ENCODE data around the gene TTYH3. TPM values are rescaled to one million over a fixed set of nuclear protein-coding genes. Genes with fewer than 3 reads are reported as not detected.

The TTYH3 gene
- total RNA-seq, 6 experiments from 2014 or later = 117 to 147 (median 123) TPM

DNA sequence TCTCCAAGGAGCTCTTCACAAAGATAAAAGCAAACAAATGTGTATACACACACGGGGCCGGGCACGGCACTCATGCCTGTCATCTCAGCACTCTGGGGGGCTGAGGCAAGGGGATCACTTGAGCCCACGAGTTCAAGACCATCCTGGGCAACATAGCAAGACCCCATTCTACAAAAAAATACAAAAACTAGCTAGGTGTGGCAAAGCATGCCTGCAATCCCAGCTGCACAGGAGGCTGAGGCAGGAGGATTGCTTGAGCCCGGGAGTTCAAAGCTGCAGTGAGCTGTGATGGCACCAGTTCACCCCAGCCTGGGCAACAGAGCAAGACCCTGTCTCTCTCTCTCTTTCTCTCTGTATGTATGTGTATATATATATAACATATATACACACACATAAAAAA lies 22.3 kb downstream of the TTYH3 start:
- Mint-ChIP-seq H3K27me3 (ENCODE audit: insufficient read depth) (no peaks in the 10 kb centered on the region; the same call in 1 of the 2 replicates), H3K9me3 (no peaks in the 10 kb centered on the region), H3K36me3 (ENCODE audit: low read depth) (peaks cover 6% of the 10 kb centered on the region), H3K4me3 (no peak overlapping the region), H3K4me1 (ENCODE audit: low read depth) (no peaks in the 10 kb centered on the region), H3K27ac (no peak overlapping the region)
- no peak for TF ChIP-seq CTCF (IDR thresholded peaks at IDR 0.05)
- DNase-seq = no peak

GRCh38 chr7:2655870-2656614 lies 24.3 kb downstream of the TTYH3 start:
- H3K4me1 Mint-ChIP-seq (ENCODE audit: low read depth) = no peaks in the 10 kb centered on the region
- H3K36me3 Mint-ChIP-seq (ENCODE audit: low read depth) = peaks cover 6% of the 10 kb centered on the region
- no peak overlapping the region for H3K4me3 Mint-ChIP-seq
- H3K27me3 Mint-ChIP-seq (ENCODE audit: insufficient read depth) = peaks cover 6% of the 10 kb centered on the region; the same call in 1 of the 2 replicates
- no peak for TF ChIP-seq CTCF (IDR thresholded peaks at IDR 0.05)
- no peaks in the 10 kb centered on the region; the same call in 1 of the 2 replicates for H3K9me3 Mint-ChIP-seq
- H3K27ac Mint-ChIP-seq = no peak overlapping the region
- no peak for DNase-seq

GRCh38 chr7:2657208-2657607 lies 25.4 kb downstream of the TTYH3 start:
- no peak for TF ChIP-seq CTCF (IDR thresholded peaks at IDR 0.05)
- H3K4me1 Mint-ChIP-seq (ENCODE audit: low read depth) = no peaks in the 10 kb centered on the region
- H3K36me3 Mint-ChIP-seq (ENCODE audit: low read depth) = peaks cover 6% of the 10 kb centered on the region
- no peak overlapping the region for H3K27ac Mint-ChIP-seq
- no peak overlapping the region for H3K4me3 Mint-ChIP-seq
- H3K9me3 Mint-ChIP-seq = no peaks in the 10 kb centered on the region; the same call in 1 of the 2 replicates
- peaks cover 10% of the 10 kb centered on the region for H3K27me3 Mint-ChIP-seq (ENCODE audit: insufficient read depth)
- DNase-seq = no peak

GRCh38 chr7:2657920-2658671 lies 26.3 kb downstream of the TTYH3 start:
- peaks cover 12% of the 10 kb centered on the region for H3K27me3 Mint-ChIP-seq (ENCODE audit: insufficient read depth)
- no peak for DNase-seq
- H3K9me3 Mint-ChIP-seq = no peaks in the 10 kb centered on the region; the same call in 1 of the 2 replicates
- no peaks in the 10 kb centered on the region for H3K4me1 Mint-ChIP-seq (ENCODE audit: low read depth)
- no peak overlapping the region for H3K4me3 Mint-ChIP-seq
- TF ChIP-seq CTCF (IDR thresholded peaks at IDR 0.05) = no peak
- no peak overlapping the region for H3K27ac Mint-ChIP-seq
- peaks cover 6% of the 10 kb centered on the region for H3K36me3 Mint-ChIP-seq (ENCODE audit: low read depth)

- no peaks in the 10 kb centered on the region for H3K4me1 Mint-ChIP-seq (ENCODE audit: low read depth)
- H3K27me3 Mint-ChIP-seq (ENCODE audit: insufficient read depth) = peaks cover 12% of the 10 kb centered on the region
- no peaks in the 10 kb centered on the region; the same call in 1 of the 2 replicates for H3K9me3 Mint-ChIP-seq
- DNase-seq = no peak
- H3K36me3 Mint-ChIP-seq (ENCODE audit: low read depth) = peaks cover 6% of the 10 kb centered on the region
- H3K4me3 Mint-ChIP-seq = no peak overlapping the region
- TF ChIP-seq CTCF (IDR thresholded peaks at IDR 0.05) = no peak
- H3K27ac Mint-ChIP-seq = no peak overlapping the region
These were observed 27.2 kb downstream of the TTYH3 start for GRCh38 chr7:2658941-2659340.
